GM18907 (cell line): ENCODE data around the gene SNRPD3.

ENCODE experiments used
- ATAC-seq: cut with Tn5 transposase; IDR thresholded peaks from one replicate; pipeline ENCODE4 v1.9.1; 2021; ENCODE audit warnings: mild to moderate bottlenecking, moderate library complexity; ENCODE audit not compliant: unreplicated experiment

The SNRPD3 gene

GRCh38 chr22:24555165-24556039 is at the start of gene SNRPD3:
TSS of gene SNRPD3 (plus strand) at chr22:24555999. CDS start at chr22:24557675, 1,676 bp downstream.
- peak; percentile 71 for ATAC-seq

- no peak for ATAC-seq
Measured at GRCh38 chr22:24506802-24507438, 48.9 kb upstream of the SNRPD3 start.

- ATAC-seq = no peak
Measured at GRCh38 chr22:24507716-24508115, 48.1 kb upstream of the SNRPD3 start.

- no peak for ATAC-seq
Measured at GRCh38 chr22:24510637-24511625, 44.9 kb upstream of the SNRPD3 start.

GRCh38 chr22:24512043-24512442 is 43.8 kb upstream of the SNRPD3 start:
- ATAC-seq = no peak

GRCh38 chr22:24513378-24514240 is 42.2 kb upstream of the SNRPD3 start:
- ATAC-seq = no peak

GRCh38 chr22:24514241-24515026 is 41.4 kb upstream of the SNRPD3 start:
- ATAC-seq = no peak

GRCh38 chr22:24515027-24515338 is 40.8 kb upstream of the SNRPD3 start:
- ATAC-seq = no peak

GRCh38 chr22:24516301-24516737 is 39.5 kb upstream of the SNRPD3 start:
- ATAC-seq = no peak

- ATAC-seq = no peak
Measured at GRCh38 chr22:24517446-24517845, 38.4 kb upstream of the SNRPD3 start.

- no peak for ATAC-seq
Measured at GRCh38 chr22:24518228-24518627, 37.6 kb upstream of the SNRPD3 start.

- ATAC-seq = no peak
Measured at GRCh38 chr22:24518771-24519485, 36.9 kb upstream of the SNRPD3 start.

- ATAC-seq = no peak
Measured at GRCh38 chr22:24519496-24519895, 36.3 kb upstream of the SNRPD3 start.

GRCh38 chr22:24521791-24522245 is 34.0 kb upstream of the SNRPD3 start:
- peak; percentile 38 for ATAC-seq

- no peak for ATAC-seq
Measured at GRCh38 chr22:24523873-24524272, 31.9 kb upstream of the SNRPD3 start.

GRCh38 chr22:24525416-24526037 is 30.3 kb upstream of the SNRPD3 start:
- ATAC-seq = peak; percentile 72

- no peak for ATAC-seq
Measured at GRCh38 chr22:24526191-24526590, 29.6 kb upstream of the SNRPD3 start.

GRCh38 chr22:24529898-24530297 is 25.9 kb upstream of the SNRPD3 start:
- no peak for ATAC-seq
